CD14-positive monocyte (primary cell): Measurements from ENCODE around the gene IDH1. TPM values are rescaled to one million over a fixed set of nuclear protein-coding genes. Genes with fewer than 3 reads are reported as not detected.

Source experiments
- DNase-seq, 3 donors: peaks; one replicate each; pipeline ENCODE4 v3.0.0-alpha.2; 2011 to 2022
- H2AFZ ChIP-seq: 2 replicates; pipeline ENCODE4 v1.6.0; 2012; ENCODE audit warnings: mild to moderate bottlenecking, low read depth, low read length, inconsistent platforms; ENCODE audit not compliant: insufficient read depth, poor library complexity, severe bottlenecking
- H3K27ac ChIP-seq, 2 donors: 1 replicate in 1 of 2; 2 replicates in 1 of 2; pipeline ENCODE4 v1.5.1; 2012 to 2013; ENCODE audit warnings: low read length in 2 of 2, control low read depth in 1 of 2, inconsistent platforms in 1 of 2, low read depth in 1 of 2, mild to moderate bottlenecking in 1 of 2
- H3K27me3 ChIP-seq, 2 donors: one replicate each; pipeline versions ENCODE4 v1.6.0 to v1.6.1; 2011 to 2013; ENCODE audit warnings: low read length in 2 of 2; ENCODE audit not compliant: control insufficient read depth in 2 of 2, insufficient read depth in 2 of 2
- H3K36me3 ChIP-seq, 2 donors: replicated peaks in 1 of 2; 1 replicate in 1 of 2; 2 replicates in 1 of 2; pipeline versions ENCODE4 v1.5.1 to v1.6.1; 2012 to 2013; ENCODE audit warnings: low read length in 2 of 2, control low read depth in 1 of 2, inconsistent platforms in 1 of 2, mild to moderate bottlenecking in 1 of 2; ENCODE audit not compliant: insufficient read depth in 2 of 2, control insufficient read depth in 1 of 2
- H3K4me1 ChIP-seq, 2 donors: 1 replicate in 1 of 2; 2 replicates in 1 of 2; pipeline versions ENCODE4 v1.5.1 to v1.6.1; 2012 to 2013; ENCODE audit warnings: low read length in 2 of 2, control low read depth in 1 of 2, inconsistent platforms in 1 of 2, mild to moderate bottlenecking in 1 of 2, moderate library complexity in 1 of 2; ENCODE audit not compliant: insufficient read depth in 2 of 2, control insufficient read depth in 1 of 2
- H3K4me2 ChIP-seq: replicated peaks from 2 replicates; pipeline ENCODE3; 2012; ENCODE audit warnings: low read length, moderate library complexity, mild to moderate bottlenecking; ENCODE audit not compliant: poor library complexity, severe bottlenecking; ENCODE audit errors: extremely low read depth
- H3K4me3 ChIP-seq, 3 experiments: fragments of 200-600 bp in 1 of 3; sonication (generic) in 1 of 3; replicated peaks in 1 of 3; 1 replicate in 2 of 3; 2 replicates in 1 of 3; pipeline ENCODE4 v1.5.1; 2011 to 2013; ENCODE audit warnings: low read length in 3 of 3, mild to moderate bottlenecking in 3 of 3, control low read depth in 2 of 3, low read depth in 2 of 3, inconsistent platforms in 1 of 3, moderate library complexity in 1 of 3
- H3K79me2 ChIP-seq: 2 replicates; pipeline ENCODE4 v1.6.0; 2012; ENCODE audit warnings: mild to moderate bottlenecking, control low read depth, inconsistent platforms, low read length, moderate library complexity; ENCODE audit not compliant: insufficient read depth
- H3K9ac ChIP-seq: 2 replicates; pipeline ENCODE4 v1.6.0; 2017; ENCODE audit warnings: low read length, mild to moderate bottlenecking; ENCODE audit not compliant: insufficient read depth, poor library complexity, severe bottlenecking
- H3K9me3 ChIP-seq, 2 donors: replicated peaks in 1 of 2; 1 replicate in 1 of 2; 2 replicates in 1 of 2; pipeline versions ENCODE4 v1.5.1 to v1.6.1; 2012 to 2013; ENCODE audit warnings: low read length in 2 of 2, control low read depth in 1 of 2; ENCODE audit not compliant: control insufficient read depth in 1 of 2, insufficient read depth in 1 of 2
- H4K20me1 ChIP-seq: 2 replicates; pipeline ENCODE4 v1.6.0; 2012; ENCODE audit warnings: mild to moderate bottlenecking, low read length, control low read depth, moderate library complexity; ENCODE audit not compliant: insufficient read depth
- H3K27ac Mint-ChIP-seq, 7 donors: one replicate each; pipeline ENCODE4 v1.8.0; 2020; ENCODE audit warnings: mild to moderate bottlenecking in 7 of 7, mixed read lengths in 7 of 7, moderate library complexity in 6 of 7, inconsistent platforms in 2 of 7
- H3K27me3 Mint-ChIP-seq, 3 donors: one replicate each; pipeline ENCODE4 v1.8.0; 2021 to 2022; ENCODE audit warnings: low read depth in 3 of 3, mild to moderate bottlenecking in 3 of 3, mixed read lengths in 3 of 3, moderate library complexity in 3 of 3, inconsistent platforms in 1 of 3
- H3K36me3 Mint-ChIP-seq, 2 donors: one replicate each; pipeline ENCODE4 v1.8.0; 2020; ENCODE audit warnings: mixed read lengths in 2 of 2, inconsistent platforms in 1 of 2, mild to moderate bottlenecking in 1 of 2
- H3K4me1 Mint-ChIP-seq: one replicate; pipeline ENCODE4 v1.8.0; 2020; ENCODE audit warnings: mild to moderate bottlenecking, mixed read lengths
- H3K4me3 Mint-ChIP-seq, 2 donors: one replicate each; pipeline ENCODE4 v1.8.0; 2020; ENCODE audit warnings: mild to moderate bottlenecking in 2 of 2, mixed read lengths in 2 of 2, moderate library complexity in 1 of 2
- H3K9me3 Mint-ChIP-seq, 7 donors: one replicate each; pipeline ENCODE4 v1.8.0; 2020 to 2022; ENCODE audit warnings: mixed read lengths in 7 of 7, mild to moderate bottlenecking in 6 of 7, moderate library complexity in 6 of 7, inconsistent platforms in 2 of 7
- CTCF ChIP-seq: fragments of 200-600 bp; IDR thresholded peaks from one replicate; pipeline ENCODE4 v1.8.0; 2022; ENCODE audit warnings: antibody characterized with exemption, mild to moderate bottlenecking
- WGBS: methylation state at CpG from one replicate; pipeline ENCODE4 v1.1.5; 2013; ENCODE audit warnings: missing lambda C conversion rate; ENCODE audit not compliant: insufficient coverage; 5-methylcytosine and 5-hydroxymethylcytosine counted together
- intact Hi-C, 2 donors: fragments of 100-400 bp; cut with micrococcal nuclease; formaldehyde crosslinking; loops; one replicate each; pipeline versions ENCODE4 v1.15.0 to v1.15.1; 2023
- polyA plus RNA-seq, 3 donors: library from polyadenylated mRNA; depleted of rRNA in 1 of 3; unstranded in 2 of 3; stranded (reverse) in 1 of 3; fragments of 300-500 nt in 2 of 3; fragments of >200 nt in 1 of 3; fragmentation: Illumina TruSeq in 2 of 3; gene quantifications; 1 replicate in 2 of 3; 2 replicates in 1 of 3; pipeline ENCODE4 v1.2.3, GENCODE V29; 2012 to 2021

The IDH1 gene
- polyA plus RNA-seq, 3 donors = 33.6 to 120 (median 115) TPM

GRCh38 chr2:208256192-208256782, 1.4 kb upstream of the IDH1 start:
- H3K9ac ChIP-seq = no peak overlapping the region
- intact Hi-C loops = loop anchor here in 1 of 2 donors (10.0 kb wide), 2 partner anchors 81 to 1491 kb away; partner anchors contain the start of genes FASTKD2 and MDH1B
- H3K36me3 Mint-ChIP-seq = peaks cover 2 to 5% of the 10 kb centered on the region in 2 donors
- H2AFZ ChIP-seq = no peak overlapping the region
- H4K20me1 ChIP-seq = peaks cover 25% of the 10 kb centered on the region
- no peaks in the 10 kb centered on the region for H3K27me3 Mint-ChIP-seq
- H3K27me3 ChIP-seq = no peaks in the 10 kb centered on the region
- H3K9me3 Mint-ChIP-seq = peaks cover 0 to 4% (median 0%) of the 10 kb centered on the region in 7 donors
- no peak overlapping the region for H3K27ac ChIP-seq
- peaks cover 36% of the 10 kb centered on the region for H3K79me2 ChIP-seq
- no peak overlapping the region for H3K4me2 ChIP-seq
- no peak overlapping the region for H3K4me3 Mint-ChIP-seq
- H3K9me3 ChIP-seq = no peaks in the 10 kb centered on the region
- peaks cover 34 to 37% of the 10 kb centered on the region in 2 donors for H3K4me1 ChIP-seq
- WGBS = 20% methylated on average over 2 of the region's 10 CpGs
- peaks cover 5 to 11% of the 10 kb centered on the region in 2 donors for H3K36me3 ChIP-seq
- H3K27ac Mint-ChIP-seq = no peak overlapping the region
- no peak for DNase-seq
- H3K4me3 ChIP-seq = no peak overlapping the region
- no peak for TF ChIP-seq CTCF
- peaks cover 36% of the 10 kb centered on the region for H3K4me1 Mint-ChIP-seq

DNA sequence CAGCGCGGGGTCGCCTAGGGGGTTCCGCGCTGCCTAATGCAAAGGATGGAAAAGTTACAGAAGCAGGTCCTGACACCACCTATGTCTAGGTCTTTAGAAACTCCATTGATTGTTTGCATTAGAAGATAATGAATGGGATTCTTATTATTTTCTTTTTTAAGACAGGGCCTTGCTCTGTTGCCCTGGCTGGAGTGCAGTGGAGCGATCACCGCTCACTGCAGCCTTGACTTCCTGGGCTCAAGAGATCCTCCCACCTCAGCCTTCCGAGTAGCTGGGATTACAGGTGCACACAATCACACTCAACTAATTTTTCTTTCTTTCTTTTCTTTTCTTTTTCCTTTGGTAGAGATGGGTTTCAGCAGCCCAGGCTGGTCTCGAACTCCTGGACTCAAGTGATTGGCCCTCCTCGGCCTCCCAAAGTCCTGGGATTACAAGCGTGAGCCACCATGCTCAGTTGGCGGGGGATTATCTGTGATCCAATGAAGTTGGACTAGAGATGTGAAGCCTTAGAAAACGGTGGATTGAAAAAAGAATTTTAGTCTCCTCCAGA, 761 bp upstream of the IDH1 start:
- H4K20me1 ChIP-seq = peaks cover 31% of the 10 kb centered on the region
- peak overlapping the region; percentile 62 for H3K9ac ChIP-seq
- peak overlapping the region; percentile 92 to 100 (median 97) for H3K4me3 ChIP-seq
- H3K27ac Mint-ChIP-seq = peak overlapping the region in 6 of 7 donors; percentile 30 to 88 (median 84)
- no peak for DNase-seq
- H3K9me3 Mint-ChIP-seq = peaks cover 0 to 4% (median 0%) of the 10 kb centered on the region in 7 donors
- H3K4me1 ChIP-seq = peaks cover 39 to 44% of the 10 kb centered on the region in 2 donors
- H3K36me3 Mint-ChIP-seq = peaks cover 6 to 8% of the 10 kb centered on the region in 2 donors
- peaks cover 7 to 15% of the 10 kb centered on the region in 2 donors for H3K36me3 ChIP-seq
- intact Hi-C loops = loop anchor here (2.0 to 10.0 kb wide), 3 partner anchors 13 to 1491 kb away; partner anchors contain the start of genes FASTKD2 (in 1 of the 2) and MDH1B (in 1 of the 2)
- TF ChIP-seq CTCF = no peak
- H3K79me2 ChIP-seq = peaks cover 43% of the 10 kb centered on the region
- no peaks in the 10 kb centered on the region for H3K9me3 ChIP-seq
- no peaks in the 10 kb centered on the region for H3K27me3 ChIP-seq
- peak overlapping the region; percentile 88 to 97 for H3K4me3 Mint-ChIP-seq
- WGBS = 29% methylated on average over 7 of the region's 13 CpGs
- H3K27ac ChIP-seq = peak overlapping the region in 1 of 2 donors; percentile 66
- H3K4me2 ChIP-seq = peak overlapping the region; percentile 97
- H3K27me3 Mint-ChIP-seq = no peaks in the 10 kb centered on the region
- peaks cover 43% of the 10 kb centered on the region for H3K4me1 Mint-ChIP-seq
- H2AFZ ChIP-seq = peak overlapping the region; percentile 99
